HepG2 (cell line): ENCODE measurements around the gene ABCA8. TPM values are rescaled to one million over a fixed set of nuclear protein-coding genes. Genes with fewer than 3 reads are reported as not detected.
A peak's percentile ranks its signal among the peaks of the same experiment; 100 is the strongest.

ENCODE experiments used
- ATAC-seq: fragments of 200-7000 bp; cut with Tn5 transposase; 3 replicates; pipeline ENCODE4 v1.9.1; 2020; ENCODE audit warnings: mild to moderate bottlenecking, moderate library complexity
- BruUV-seq: library from RNA; stranded (reverse); fragments of 400-500 nt; replicated peaks from 2 replicates; lab custom pipeline; 2021; lab: Mats Ljungman, UMichigan
- CTCF ChIA-PET: fragments of 300-600 bp; formaldehyde crosslinking; extraction: SDS; loops from one replicate; lab custom pipeline; 2021; ENCODE audit warnings: low total read pairs, inconsistent platforms, low intra/inter-chr PET ratio; lab: Yijun Ruan, JAX
- POLR2A ChIA-PET: fragments of 350-600 bp; sonication (Branson Sonifier 250); formaldehyde crosslinking; loops from one replicate; lab custom pipeline; 2020; ENCODE audit warnings: antibody characterized with exemption, inconsistent platforms; lab: Yijun Ruan, JAX
- DNase-seq: peaks from one replicate; pipeline ENCODE4 v3.0.0-alpha.2; 2015; ENCODE audit warnings: low spot score
- FAIRE-seq: peaks from 3 replicates; lab custom pipeline; 2011; peaks lifted over from hg19 to GRCh38; lab: Jason Lieb, UNC
- H2AFZ ChIP-seq: one replicate; pipeline ENCODE4 v1.6.1; 2011; ENCODE audit warnings: low read length, inconsistent platforms
- H3K27ac ChIP-seq: fragments of 300-600 bp; 3 replicates; pipeline ENCODE4 v1.8.0; 2011; ENCODE audit warnings: mixed run types, mild to moderate bottlenecking, mixed read lengths, low read length, inconsistent platforms; ENCODE audit not compliant: insufficient read depth; ENCODE audit errors: extremely low read length
- H3K27me3 ChIP-seq, 2 experiments: fragments of 200-600 bp in 1 of 2; 2 replicates in 1 of 2; 3 replicates in 1 of 2; pipeline versions ENCODE4 v1.6.0 to v1.8.0; 2011; ENCODE audit warnings: low read length in 2 of 2, mild to moderate bottlenecking in 2 of 2, moderate library complexity in 2 of 2, inconsistent platforms in 1 of 2; ENCODE audit not compliant: insufficient read depth in 2 of 2, control insufficient read depth in 1 of 2
- H3K36me3 ChIP-seq, 2 experiments: fragments of 200-600 bp in 1 of 2; replicated peaks in 1 of 2; 2 replicates in 1 of 2; 3 replicates in 1 of 2; pipeline versions ENCODE4 v1.5.1 to v1.8.0; 2011; ENCODE audit warnings: low read length in 2 of 2, inconsistent platforms in 1 of 2; ENCODE audit not compliant: insufficient read depth in 2 of 2, control insufficient read depth in 1 of 2
- H3K4me1 ChIP-seq: 2 replicates; pipeline ENCODE4 v1.5.1; 2012; ENCODE audit warnings: low read length, inconsistent platforms; ENCODE audit not compliant: insufficient read depth
- H3K4me2 ChIP-seq: 2 replicates; pipeline ENCODE4 v1.6.0; 2011; ENCODE audit warnings: low read depth, low read length, inconsistent platforms
- H3K4me3 ChIP-seq, 3 experiments: fragments of 200-600 bp in 1 of 3; sonication (generic), shearing (Covaris generic) in 1 of 3; replicated peaks in 1 of 3; 2 replicates each; pipeline ENCODE4 v1.5.1; 2011 to 2016; ENCODE audit warnings: low read length in 3 of 3, inconsistent platforms in 2 of 3, low read depth in 2 of 3, mild to moderate bottlenecking in 2 of 3, control low read depth in 1 of 3, mixed read lengths in 1 of 3; ENCODE audit not compliant: insufficient read depth in 1 of 3
- H3K79me2 ChIP-seq: one replicate; pipeline ENCODE4 v1.6.1; 2011; ENCODE audit warnings: low read length, inconsistent platforms; ENCODE audit not compliant: insufficient read depth
- H3K9ac ChIP-seq: 2 replicates; pipeline ENCODE4 v1.6.0; 2011; ENCODE audit warnings: mild to moderate bottlenecking, low read depth, low read length, inconsistent platforms; ENCODE audit not compliant: insufficient read depth
- H3K9me3 ChIP-seq: 2 replicates; pipeline ENCODE4 v1.5.1; 2012; ENCODE audit warnings: mild to moderate bottlenecking, low read length
- H4K20me1 ChIP-seq: 2 replicates; pipeline ENCODE4 v1.6.0; 2011; ENCODE audit warnings: inconsistent platforms, mild to moderate bottlenecking, low read length, moderate library complexity; ENCODE audit not compliant: insufficient read depth
- ARNT2 ChIP-seq: sonication (generic); formaldehyde crosslinking; IDR thresholded peaks from 2 replicates; pipeline ENCODE4 v1.8.0; 2022; ENCODE audit warnings: mild to moderate bottlenecking, low read depth, missing genetic modification reagents, moderate library complexity
- CENPT ChIP-seq: sonication (generic); formaldehyde crosslinking; IDR thresholded peaks from 2 replicates; pipeline ENCODE4 v1.8.0; 2022; ENCODE audit warnings: low read depth, mild to moderate bottlenecking, moderate library complexity, missing genetic modification reagents
- DMAP1 ChIP-seq: IDR thresholded peaks from 2 replicates; pipeline ENCODE4 v1.6.1; 2016
- HCFC1 ChIP-seq: fragments of 150-350 bp; IDR thresholded peaks from 2 replicates; pipeline ENCODE4 v1.6.1; 2014; ENCODE audit warnings: low read depth, low read length
- PHF21A ChIP-seq: sonication (generic); formaldehyde crosslinking; IDR thresholded peaks from 2 replicates; pipeline ENCODE4 v1.5.0; 2020; ENCODE audit warnings: mild to moderate bottlenecking, missing genetic modification reagents
- PHF5A ChIP-seq: IDR thresholded peaks from one replicate; pipeline ENCODE4 v1.6.1; 2018; ENCODE audit warnings: low read depth, missing genetic modification reagents; ENCODE audit not compliant: unreplicated experiment
- SP5 ChIP-seq: IDR thresholded peaks from 2 replicates; pipeline ENCODE4 v1.6.1; 2016; ENCODE audit warnings: low read depth, borderline replicate concordance
- TCF12 ChIP-seq, 2 experiments: fragments of 450-650 bp in 1 of 2; sonication (generic) in 1 of 2; formaldehyde crosslinking in 1 of 2; IDR thresholded peaks; 2 replicates each; pipeline versions ENCODE4 v1.6.1 to v1.8.0; 2017 to 2022; ENCODE audit warnings: antibody characterized with exemption in 1 of 2, mild to moderate bottlenecking in 1 of 2, missing genetic modification reagents in 1 of 2, moderate library complexity in 1 of 2
- ZNF589 ChIP-seq: sonication (generic); formaldehyde crosslinking; conservative IDR thresholded peaks from 2 replicates; pipeline ENCODE4 v1.8.0; 2022; ENCODE audit warnings: mild to moderate bottlenecking, moderate library complexity, missing genetic modification reagents
- ZNF709 ChIP-seq: sonication (generic); formaldehyde crosslinking; IDR thresholded peaks from 2 replicates; pipeline ENCODE4 v1.5.0; 2020; ENCODE audit warnings: mild to moderate bottlenecking, missing genetic modification reagents
- WGBS: methylation state at CpG from one replicate; pipeline ENCODE4 v1.1.6; 2017; ENCODE audit warnings: low lambda C conversion rate; 5-methylcytosine and 5-hydroxymethylcytosine counted together
- in situ Hi-C: cut with HindIII; loops from 2 replicates; pipeline ENCODE4 v1.10.0; 2017; ENCODE audit warnings: low pct_unique_long_range_greater_than_20kb; ENCODE audit not compliant: extremely low pct_ligation_motif_present
- intact Hi-C: fragments of 100-400 bp; cut with micrococcal nuclease; formaldehyde crosslinking; loops from one replicate; pipeline ENCODE4 v1.10.0; 2022; ENCODE audit not compliant: unreplicated experiment
- polyA plus RNA-seq, 8 experiments: library from polyadenylated mRNA; depleted of rRNA in 3 of 8; stranded (reverse) in 7 of 8; unstranded in 1 of 8; fragments of >200 nt; fragmentation: Illumina TruSeq in 4 of 8; extraction: Trizol in 4 of 8; gene quantifications; 2 replicates each; pipeline versions ENCODE4 v1.2.1 to v1.2.3, GENCODE V29; 2011 to 2016; ENCODE audit warnings: low read depth in 4 of 8, missing spikeins in 1 of 8, mixed read lengths in 1 of 8; ENCODE audit not compliant: insufficient read depth in 1 of 8
- total RNA-seq, 5 experiments: library from RNA; depleted of rRNA; stranded (reverse); fragments of >200 nt; fragmentation: Illumina TruSeq; extraction: Trizol; gene quantifications; 2 replicates each; pipeline ENCODE4 v1.2.3, GENCODE V29; 2016; ENCODE audit warnings: low read depth in 1 of 5
- TF ChIP-seq, protein P1 (sequence below): sonication (generic); formaldehyde crosslinking; IDR thresholded peaks from 2 replicates; pipeline ENCODE4 v1.8.0; 2022; ENCODE audit warnings: mild to moderate bottlenecking, missing genetic modification reagents, borderline replicate concordance
- TF ChIP-seq, protein P2 (sequence below): sonication (generic); formaldehyde crosslinking; IDR thresholded peaks from 2 replicates; pipeline ENCODE4 v1.4.0; 2020; ENCODE audit warnings: missing genetic modification reagents, borderline replicate concordance

Gene ABCA8
- total and polyA plus RNA-seq, 2 of the 13 experiments (the other 11 are each of a cell fraction or from before 2014, with no cell fraction given), result 0.05 to 0.18 TPM

DNA sequence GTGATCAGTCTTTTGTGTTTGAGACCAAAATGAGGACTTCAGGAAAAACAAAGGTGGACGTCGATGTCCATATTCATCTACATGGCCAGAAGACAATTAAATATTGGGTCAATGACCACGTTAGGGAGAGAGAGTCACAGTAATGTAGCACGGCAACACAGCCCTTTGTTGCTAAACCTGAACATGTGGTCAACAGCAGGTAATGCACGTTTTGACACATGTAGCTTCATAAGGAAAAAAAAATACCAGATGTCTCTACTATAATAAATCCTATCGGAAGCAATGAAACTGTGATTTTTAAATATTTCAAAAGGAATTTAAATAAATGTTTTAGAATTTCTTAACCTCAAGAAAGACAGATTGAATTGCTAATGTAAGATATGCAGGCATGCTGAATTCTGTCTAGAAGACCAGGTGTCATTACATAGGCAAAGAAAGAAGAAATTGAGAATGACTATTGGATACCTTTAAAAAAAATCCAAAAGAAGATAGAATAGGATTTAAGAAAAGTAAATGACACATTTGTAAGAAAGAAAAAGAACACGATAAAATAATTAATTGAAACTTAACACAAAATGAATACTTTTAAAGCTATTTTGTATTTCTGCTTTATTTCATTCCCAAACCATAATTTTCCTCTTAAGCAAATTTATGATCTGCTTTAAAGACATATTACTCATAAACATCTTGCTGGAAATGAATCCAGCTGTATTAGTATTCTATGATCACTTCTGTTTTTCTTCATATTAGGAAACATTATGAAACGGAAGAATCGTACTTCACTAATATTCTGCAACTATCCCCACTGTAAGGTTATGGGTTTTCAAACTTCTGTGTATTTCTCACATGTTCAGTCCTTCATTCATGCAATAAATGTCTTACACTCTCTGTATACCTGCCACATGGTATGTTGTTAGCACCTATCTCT is 30.1 kb downstream of the ABCA8 start:
- DNase-seq, result no peak
- Histone ChIP-seq H3K36me3 (no peaks in the 10 kb centered on the region), H4K20me1 (no peaks in the 10 kb centered on the region), H2AFZ (peak overlapping the region; percentile 60), H3K27me3 (no peaks in the 10 kb centered on the region), H3K79me2 (no peaks in the 10 kb centered on the region), H3K9me3 (no peaks in the 10 kb centered on the region), H3K27ac (no peak overlapping the region), H3K4me1 (no peaks in the 10 kb centered on the region), H3K4me2 (no peak overlapping the region), H3K4me3 (no peak overlapping the region), H3K9ac (no peak overlapping the region)
- ChIA-PET CTCF (no interaction called here), POLR2A (no interaction called here)
- ATAC-seq, result no peak
- no TSS peak for BruUV-seq
- no peak for FAIRE-seq
- WGBS, result 58% methylated on average over 9 of the region's 9 CpGs
- in situ Hi-C loops, result no loop called here
- intact Hi-C loops, result no loop called here
- TF ChIP-seq ZNF589 (CRISPR knock-in tag), result no peak
- TF ChIP-seq, protein P1, sequence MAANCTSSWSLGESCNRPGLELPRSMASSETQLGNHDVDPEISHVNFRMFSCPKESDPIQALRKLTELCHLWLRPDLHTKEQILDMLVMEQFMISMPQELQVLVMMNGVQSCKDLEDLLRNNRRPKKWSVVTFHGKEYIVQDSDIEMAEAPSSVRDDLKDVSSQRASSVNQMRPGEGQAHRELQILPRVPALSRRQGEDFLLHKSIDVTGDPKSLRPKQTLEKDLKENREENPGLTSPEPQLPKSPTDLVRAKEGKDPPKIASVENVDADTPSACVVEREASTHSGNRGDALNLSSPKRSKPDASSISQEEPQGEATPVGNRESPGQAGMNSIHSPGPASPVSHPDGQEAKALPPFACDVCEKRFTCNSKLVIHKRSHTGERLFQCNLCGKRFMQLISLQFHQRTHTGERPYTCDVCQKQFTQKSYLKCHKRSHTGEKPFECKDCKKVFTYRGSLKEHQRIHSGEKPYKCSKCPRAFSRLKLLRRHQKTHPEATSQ (CRISPR knock-in tag), result no peak
- TF ChIP-seq TCF12 (IDR thresholded peaks at IDR 0.05), result no peak
- no peak for TF ChIP-seq TCF12 (CRISPR knock-in tag; IDR thresholded peaks at IDR 0.05)
- TF ChIP-seq, protein P2, sequence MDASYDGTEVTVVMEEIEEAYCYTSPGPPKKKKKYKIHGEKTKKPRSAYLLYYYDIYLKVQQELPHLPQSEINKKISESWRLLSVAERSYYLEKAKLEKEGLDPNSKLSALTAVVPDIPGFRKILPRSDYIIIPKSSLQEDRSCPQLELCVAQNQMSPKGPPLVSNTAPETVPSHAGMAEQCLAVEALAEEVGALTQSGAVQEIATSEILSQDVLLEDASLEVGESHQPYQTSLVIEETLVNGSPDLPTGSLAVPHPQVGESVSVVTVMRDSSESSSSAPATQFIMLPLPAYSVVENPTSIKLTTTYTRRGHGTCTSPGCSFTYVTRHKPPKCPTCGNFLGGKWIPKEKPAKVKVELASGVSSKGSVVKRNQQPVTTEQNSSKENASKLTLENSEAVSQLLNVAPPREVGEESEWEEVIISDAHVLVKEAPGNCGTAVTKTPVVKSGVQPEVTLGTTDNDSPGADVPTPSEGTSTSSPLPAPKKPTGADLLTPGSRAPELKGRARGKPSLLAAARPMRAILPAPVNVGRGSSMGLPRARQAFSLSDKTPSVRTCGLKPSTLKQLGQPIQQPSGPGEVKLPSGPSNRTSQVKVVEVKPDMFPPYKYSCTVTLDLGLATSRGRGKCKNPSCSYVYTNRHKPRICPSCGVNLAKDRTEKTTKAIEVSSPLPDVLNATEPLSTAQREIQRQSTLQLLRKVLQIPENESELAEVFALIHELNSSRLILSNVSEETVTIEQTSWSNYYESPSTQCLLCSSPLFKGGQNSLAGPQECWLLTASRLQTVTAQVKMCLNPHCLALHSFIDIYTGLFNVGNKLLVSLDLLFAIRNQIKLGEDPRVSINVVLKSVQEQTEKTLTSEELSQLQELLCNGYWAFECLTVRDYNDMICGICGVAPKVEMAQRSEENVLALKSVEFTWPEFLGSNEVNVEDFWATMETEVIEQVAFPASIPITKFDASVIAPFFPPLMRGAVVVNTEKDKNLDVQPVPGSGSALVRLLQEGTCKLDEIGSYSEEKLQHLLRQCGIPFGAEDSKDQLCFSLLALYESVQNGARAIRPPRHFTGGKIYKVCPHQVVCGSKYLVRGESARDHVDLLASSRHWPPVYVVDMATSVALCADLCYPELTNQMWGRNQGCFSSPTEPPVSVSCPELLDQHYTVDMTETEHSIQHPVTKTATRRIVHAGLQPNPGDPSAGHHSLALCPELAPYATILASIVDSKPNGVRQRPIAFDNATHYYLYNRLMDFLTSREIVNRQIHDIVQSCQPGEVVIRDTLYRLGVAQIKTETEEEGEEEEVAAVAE (CRISPR knock-in tag), result no peak
- TF ChIP-seq ARNT2 (CRISPR knock-in tag), result no peak
- no peak for TF ChIP-seq PHF21A (CRISPR knock-in tag)
- no peak for TF ChIP-seq DMAP1 (CRISPR knock-in tag)
- no peak for TF ChIP-seq CENPT (CRISPR knock-in tag)
- TF ChIP-seq HCFC1, result no peak
- TF ChIP-seq SP5, result no peak
- TF ChIP-seq ZNF709 (CRISPR knock-in tag), result no peak
- no peak for TF ChIP-seq PHF5A (CRISPR knock-in tag)
